Stimulated activated CD4-positive, alpha-beta T cell treated with anti-CD3 and anti-CD28 coated beads, TNF-alpha, amount 100 ng/mL, for 48 hours (primary cell): ENCODE measurements around the gene USP46.

Experiments
- DNase-seq, 3 donors: peaks; one replicate each; pipeline ENCODE4 v3.0.0-alpha.2; 2020; ENCODE audit warnings: low read depth in 3 of 3

The USP46 gene

GRCh38 chr4:52621567-52621966 is 37.5 kb downstream of the USP46 start:
- DNase-seq: no peak

DNA sequence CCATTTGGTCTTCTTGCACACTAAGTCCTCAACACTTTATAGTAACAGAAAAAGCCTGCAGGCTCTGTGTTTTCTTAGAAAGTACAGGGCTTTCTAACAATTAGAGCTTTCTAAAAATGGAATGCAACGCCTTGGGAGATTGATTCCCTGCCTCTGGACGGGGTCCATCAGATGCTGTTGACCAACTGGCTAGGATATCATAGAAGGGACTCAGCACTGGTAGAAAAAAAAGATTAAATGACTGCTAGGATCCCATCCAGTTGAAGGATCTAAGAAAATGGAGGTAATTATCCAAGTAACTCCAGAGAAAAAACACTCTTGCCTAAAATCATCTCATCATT is 39.5 kb downstream of the USP46 start:
- no peak for DNase-seq

DNA sequence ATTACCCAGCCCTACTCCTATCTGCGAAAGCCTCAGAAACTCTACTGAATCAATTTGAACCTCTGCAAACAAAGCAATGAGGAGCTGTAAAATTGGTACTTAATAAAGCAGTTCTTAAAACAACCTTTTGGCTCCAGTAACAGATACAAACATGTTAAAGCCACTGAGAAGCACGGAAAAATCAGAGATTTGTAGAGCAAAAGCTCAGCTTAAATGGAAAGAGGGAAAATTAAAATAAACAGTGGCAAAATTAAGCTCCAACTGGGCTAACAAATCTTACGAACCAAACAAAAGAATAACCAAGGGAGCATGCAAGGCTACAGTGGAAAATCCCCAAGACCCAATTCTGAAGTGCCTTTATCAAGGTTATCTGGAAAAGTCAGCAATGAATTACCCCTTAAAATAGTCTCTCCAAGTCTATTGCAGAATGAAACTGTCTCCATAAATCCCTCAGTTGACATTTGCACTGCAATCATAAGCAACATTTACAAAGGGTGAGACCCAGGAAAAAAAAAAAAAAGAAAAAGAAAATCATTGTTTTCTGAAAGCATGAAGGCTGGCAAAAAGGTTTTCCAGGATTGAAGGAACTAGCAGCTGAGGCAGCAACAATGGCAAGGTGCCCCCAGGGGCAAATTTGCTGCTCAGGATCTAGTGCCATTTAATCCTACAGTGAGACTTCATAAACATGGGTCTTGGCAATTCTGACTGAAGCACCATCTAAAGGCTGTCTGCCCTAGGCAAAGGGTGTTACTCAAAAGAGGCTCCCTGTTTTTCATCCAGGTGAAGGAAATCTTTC is 40.1 kb downstream of the USP46 start:
- no peak for DNase-seq

DNA sequence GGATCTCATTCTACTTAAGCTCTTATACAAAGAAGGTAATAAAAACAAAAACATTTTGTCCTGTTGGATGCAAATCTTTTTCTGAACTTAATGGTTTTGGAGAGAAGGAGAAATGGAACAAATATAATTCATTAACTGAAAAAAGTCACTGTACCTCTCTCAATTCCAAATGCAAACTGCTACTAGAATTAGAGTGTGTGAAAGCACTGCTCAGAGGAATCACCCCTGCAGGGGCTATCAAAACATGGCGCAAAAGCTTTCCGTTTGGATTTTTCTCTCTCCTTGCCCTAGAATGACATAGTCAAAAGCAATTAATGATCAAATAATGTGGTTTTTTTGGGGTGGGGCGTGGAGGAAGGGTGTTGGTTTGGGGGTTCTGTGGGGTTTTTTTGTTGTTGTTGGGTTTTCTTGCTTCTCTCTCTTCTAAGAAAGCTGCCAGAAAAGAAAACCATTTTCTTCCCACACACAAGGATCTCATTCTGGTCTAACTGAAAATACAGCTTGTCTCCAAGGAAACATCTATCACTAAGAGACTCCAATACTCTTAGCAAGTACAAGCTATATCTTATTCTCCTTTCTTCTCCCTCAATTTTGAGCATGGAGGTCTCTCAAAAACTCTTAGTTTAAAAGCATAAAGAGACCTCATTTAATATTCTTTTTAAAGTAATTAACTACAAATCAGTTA is 41.6 kb downstream of the USP46 start:
- no peak for DNase-seq

DNA sequence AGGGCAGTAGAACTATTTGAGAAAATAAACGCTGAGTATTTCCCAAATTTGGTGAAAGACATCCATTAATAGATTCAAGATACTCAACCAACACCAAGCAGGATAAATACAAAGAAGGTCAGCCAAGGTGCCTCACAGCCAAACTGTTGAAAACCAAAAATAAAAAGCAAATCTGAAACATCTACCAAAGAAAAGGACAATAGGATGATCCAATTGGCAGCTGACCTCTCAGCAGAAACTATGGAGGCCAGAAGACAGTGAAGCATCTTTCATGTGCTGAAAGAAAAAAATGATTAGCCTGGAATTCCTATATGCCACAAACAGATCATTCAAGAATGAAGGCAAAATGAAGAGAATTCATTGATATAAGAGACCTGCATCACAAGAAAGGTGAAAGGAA is 44.9 kb downstream of the USP46 start:
- no peak for DNase-seq

- DNase-seq: no peak
Measured at GRCh38 chr4:52612341-52612740, 46.8 kb downstream of the USP46 start.

DNA sequence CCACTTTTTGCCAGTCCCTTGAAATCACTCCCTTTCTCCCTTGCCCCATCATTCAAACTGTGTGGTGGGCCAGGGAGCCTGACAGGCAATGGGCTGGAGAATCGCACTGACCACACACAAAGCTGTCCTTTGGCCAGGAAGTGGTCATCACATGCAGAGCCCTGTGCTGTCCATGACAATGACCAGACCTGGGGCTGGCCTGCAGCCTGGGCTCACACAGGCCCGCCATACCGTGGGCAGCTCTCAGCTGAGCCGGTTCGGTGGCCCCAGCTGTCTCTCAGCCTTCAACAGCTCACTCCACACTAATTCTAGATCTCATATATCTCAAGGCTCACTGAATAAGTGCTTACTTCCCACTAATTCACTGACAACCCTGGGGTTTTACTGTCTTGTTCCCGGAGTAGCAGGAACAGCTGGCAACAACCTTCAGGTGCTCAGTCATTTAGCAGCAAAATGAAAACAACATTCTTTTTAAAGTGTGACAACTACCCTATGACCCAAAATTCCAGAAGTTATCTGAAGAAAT is 48.0 kb downstream of the USP46 start:
- DNase-seq: no peak

DNA sequence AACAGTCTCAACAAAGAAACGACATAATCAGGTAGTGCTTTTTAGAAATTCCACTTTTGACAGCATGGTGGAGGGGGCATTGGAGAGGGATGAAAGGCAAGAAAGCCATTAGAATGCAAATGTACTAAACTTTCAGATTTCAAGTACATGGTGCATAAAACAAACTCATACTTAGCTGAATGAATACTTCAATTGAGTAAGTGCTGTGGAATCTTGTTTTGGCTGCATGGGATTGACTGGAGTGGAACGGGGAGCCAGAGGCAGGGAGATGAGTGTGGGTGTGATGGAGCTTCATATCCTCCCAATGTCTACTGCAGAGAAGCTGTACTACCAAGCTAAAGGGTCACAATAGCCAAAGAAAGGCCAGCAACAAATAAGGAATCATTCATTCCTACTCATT is 52.4 kb downstream of the USP46 start:
- DNase-seq: no peak

DNA sequence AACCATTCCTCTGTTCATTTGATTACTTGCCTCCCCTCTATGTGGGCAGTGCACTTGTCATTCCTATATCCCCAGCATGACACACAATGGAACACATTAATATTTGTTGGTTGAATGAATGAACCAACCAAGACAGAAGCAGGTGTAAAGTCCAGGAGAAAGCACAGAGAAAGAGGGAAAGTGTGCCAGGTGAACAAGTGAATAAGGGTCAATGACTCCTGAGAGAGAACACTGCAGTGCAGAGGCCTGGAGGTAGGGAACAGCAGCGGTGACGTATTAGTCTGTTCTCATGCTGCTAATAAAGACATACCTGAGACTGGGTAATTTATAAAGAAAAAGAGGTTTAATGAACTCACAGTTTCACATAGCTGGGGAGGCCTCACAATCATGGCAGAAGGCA is 53.1 kb downstream of the USP46 start:
- DNase-seq: no peak

DNA sequence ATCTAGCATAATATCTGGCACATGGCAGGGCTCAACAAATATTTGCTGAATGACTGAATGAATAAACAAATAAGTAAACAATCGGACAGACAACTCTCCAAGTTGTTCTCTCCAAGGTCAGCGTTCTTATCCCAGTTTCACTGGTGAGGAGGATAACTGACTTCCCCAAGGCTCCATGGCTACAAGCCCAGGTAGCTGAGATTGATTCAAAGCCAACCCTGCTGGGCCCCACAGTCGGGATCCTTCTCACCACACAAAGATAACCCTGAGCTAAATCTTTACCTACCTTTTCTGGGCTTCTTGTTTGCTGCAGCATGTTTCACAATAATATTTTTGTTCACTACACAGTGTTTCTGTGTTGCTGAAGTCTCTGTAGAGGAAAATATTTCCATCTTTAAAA is 54.9 kb downstream of the USP46 start:
- no peak for DNase-seq

DNA sequence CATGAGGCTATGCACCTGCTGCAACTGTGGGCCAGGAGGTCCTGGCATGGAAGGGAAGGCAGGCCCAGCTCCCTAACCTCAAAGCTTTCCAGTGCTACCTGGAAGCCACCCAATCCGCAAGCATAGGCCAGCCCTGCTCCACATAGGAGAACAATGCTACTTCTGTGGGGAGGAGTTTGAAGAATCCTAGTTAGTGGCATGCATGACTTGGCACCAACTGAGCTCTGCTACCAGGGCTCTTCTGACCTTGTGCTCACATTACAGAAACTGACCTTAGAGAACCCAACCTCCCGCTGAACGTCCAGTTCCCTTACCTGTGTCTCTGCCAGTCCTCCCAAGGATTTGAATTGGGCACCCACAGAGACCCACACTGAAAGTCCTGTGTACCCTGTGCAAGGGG is 58.8 kb downstream of the USP46 start:
- DNase-seq: no peak

GRCh38 chr4:52595001-52595400 is 64.1 kb downstream of the USP46 start:
- DNase-seq: no peak

- no peak for DNase-seq
Measured at GRCh38 chr4:52592287-52592686, 66.8 kb downstream of the USP46 start.

GRCh38 chr4:52588771-52589591 is 70.1 kb downstream of the USP46 start:
- DNase-seq: no peak

GRCh38 chr4:52588097-52588496 is 71.0 kb downstream of the USP46 start:
- DNase-seq: no peak

GRCh38 chr4:52586069-52586468 is 73.0 kb downstream of the USP46 start:
- no peak for DNase-seq

DNA sequence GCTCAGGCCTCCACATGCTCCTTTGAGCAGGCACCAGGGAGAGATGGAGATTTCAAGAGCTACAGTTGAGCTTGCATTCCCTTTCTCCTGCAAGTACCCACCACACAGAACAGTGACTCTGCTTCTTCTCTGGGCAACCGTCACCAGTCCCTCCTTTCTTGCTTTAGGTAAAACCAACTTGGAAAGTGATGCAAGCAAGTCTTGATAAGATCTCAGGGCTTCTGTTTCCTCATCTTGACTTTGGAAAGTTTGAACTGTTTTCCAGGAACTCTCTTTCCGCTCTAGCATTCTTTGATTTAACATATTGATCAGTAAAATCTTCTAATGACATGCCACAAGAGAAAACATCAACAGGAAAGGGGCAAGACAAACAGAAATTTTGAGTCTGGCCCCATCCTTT is 73.7 kb downstream of the USP46 start:
- DNase-seq: no peak

- no peak for DNase-seq
Measured at GRCh38 chr4:52579602-52580272, 79.4 kb downstream of the USP46 start.

DNA sequence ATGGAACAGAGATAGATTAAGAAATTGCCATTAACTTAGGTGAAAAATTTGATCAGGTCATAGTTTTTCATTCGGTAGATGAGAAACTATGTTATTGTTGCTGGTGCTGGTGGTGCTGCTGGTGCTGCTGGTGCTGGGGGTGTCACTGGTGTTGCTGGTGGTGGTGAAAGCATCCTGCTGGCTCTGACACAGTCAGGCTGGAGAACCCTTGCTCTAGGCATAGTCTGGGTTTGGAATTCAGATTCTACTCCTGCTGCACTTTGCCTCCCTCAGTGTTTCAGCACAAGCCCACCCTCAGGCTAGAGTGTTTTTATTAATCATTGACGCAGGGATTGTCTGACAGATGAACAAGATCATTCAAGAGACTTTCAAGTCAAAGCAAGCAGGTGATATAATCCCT is 80.2 kb downstream of the USP46 start:
- no peak for DNase-seq

- DNase-seq: no peak
Measured at GRCh38 chr4:52577624-52577962, 81.5 kb downstream of the USP46 start.

DNA sequence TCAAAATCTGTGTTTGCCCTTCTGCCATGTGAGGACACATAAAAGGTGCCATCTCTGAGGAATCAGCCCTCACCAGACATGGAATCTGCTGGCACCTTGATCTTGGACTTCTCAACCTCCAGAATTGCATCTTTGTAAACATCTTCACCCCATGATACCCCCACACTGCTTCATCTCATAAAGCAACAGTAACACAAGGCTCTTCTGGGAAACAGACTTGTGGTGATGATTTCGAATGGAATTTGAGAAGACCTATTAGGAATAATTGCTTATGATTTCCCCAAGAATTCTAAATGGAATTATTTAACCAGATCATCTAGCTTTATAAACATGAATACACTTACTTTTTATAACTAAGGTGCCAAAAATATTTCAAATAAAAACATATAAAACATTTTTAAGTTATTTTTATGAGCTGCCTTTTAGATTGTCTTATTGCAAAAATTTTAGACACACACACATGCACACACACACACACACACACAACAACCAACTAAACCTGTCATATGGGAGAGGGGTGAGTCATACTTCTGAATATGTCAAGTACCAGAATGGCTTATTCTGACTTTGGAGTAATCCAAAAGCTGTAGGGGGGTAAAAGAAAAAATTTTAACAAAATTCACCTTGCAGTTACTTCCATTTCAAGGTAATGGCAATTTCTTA is 82.0 kb downstream of the USP46 start:
- no peak for DNase-seq

DNA sequence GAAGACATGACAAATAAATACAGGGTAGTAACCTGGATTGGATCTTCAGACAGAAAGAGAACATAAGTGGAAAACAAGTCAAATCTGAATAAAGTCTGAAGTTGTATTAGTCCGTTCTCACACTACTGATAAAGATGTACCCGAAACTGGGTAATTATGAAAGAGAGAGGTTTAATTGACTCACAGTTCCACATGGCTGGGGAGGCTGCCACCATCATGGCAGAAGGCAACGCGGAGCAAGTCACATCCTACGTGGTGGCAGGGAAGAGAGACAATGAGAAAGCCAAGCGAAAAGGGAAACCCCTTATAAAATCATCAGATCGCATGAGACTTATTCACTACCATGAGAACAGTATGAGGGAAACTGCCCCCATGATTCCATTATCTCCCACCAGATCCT is 82.8 kb downstream of the USP46 start:
- no peak for DNase-seq
